Upper lobe of left lung (tissue), 6 donors: Measurements from ENCODE around the gene GAK. TPM values are rescaled to one million over a fixed set of nuclear protein-coding genes. Genes with fewer than 3 reads are reported as not detected.
A peak's percentile ranks its signal among the peaks of the same experiment; 100 is the strongest.
"Not testable (repeated sequence)": the region's sequence is repeated elsewhere in the genome, so short reads cannot be mapped to it uniquely, and the experiment has no call there.

Experiments used
- ATAC-seq, 2 donors: fragments of 200-7000 bp; cut with Tn5 transposase; one replicate each; pipeline ENCODE4 v1.9.1; 2022; ENCODE audit warnings: mild to moderate bottlenecking in 2 of 2, moderate library complexity in 2 of 2; ENCODE audit not compliant: low FRiP score in 2 of 2
- DNase-seq, 2 donors: peaks; one replicate each; pipeline ENCODE4 v3.0.0-alpha.2; 2019 to 2020
- H3K27ac ChIP-seq, 4 donors: fragments of 200-600 bp; sonication (generic); one replicate each; pipeline ENCODE4 v1.5.1; 2016 to 2019
- H3K27me3 ChIP-seq, 4 donors: fragments of 200-600 bp; sonication (generic); one replicate each; pipeline ENCODE4 v1.5.1; 2017 to 2019
- H3K36me3 ChIP-seq, 4 donors: fragments of 200-600 bp; sonication (generic); one replicate each; pipeline ENCODE4 v1.5.1; 2016 to 2019
- H3K4me1 ChIP-seq, 4 donors: fragments of 200-600 bp; sonication (generic); one replicate each; pipeline ENCODE4 v1.5.1; 2018 to 2019
- H3K4me3 ChIP-seq, 4 donors: fragments of 200-600 bp; sonication (generic); one replicate each; pipeline ENCODE4 v1.5.1; 2017 to 2019; ENCODE audit warnings: mild to moderate bottlenecking in 2 of 4, moderate library complexity in 1 of 4
- H3K9me3 ChIP-seq, 4 donors: fragments of 200-600 bp; sonication (generic); one replicate each; pipeline ENCODE4 v1.5.1; 2018 to 2019
- CTCF ChIP-seq, 6 experiments: fragments of 450-650 bp in 4 of 6; fragments of 200-600 bp in 2 of 6; sonication (generic) in 2 of 6; IDR thresholded peaks; one replicate each; pipeline ENCODE4 v1.5.1; 2016 to 2019; ENCODE audit warnings: antibody characterized with exemption in 6 of 6
- EP300 ChIP-seq, 4 donors: sonication (generic); formaldehyde crosslinking; IDR thresholded peaks; one replicate each; pipeline ENCODE4 v1.5.1; 2017; ENCODE audit warnings: antibody characterized with exemption in 4 of 4, control low read depth in 2 of 4
- POLR2A ChIP-seq, 4 donors: fragments of 450-650 bp; IDR thresholded peaks; one replicate each; pipeline ENCODE4 v1.5.1; 2016 to 2017; ENCODE audit warnings: antibody characterized with exemption in 4 of 4, mild to moderate bottlenecking in 2 of 4
- POLR2AphosphoS5 ChIP-seq, 2 donors: sonication (generic); formaldehyde crosslinking; IDR thresholded peaks; one replicate each; pipeline ENCODE4 v1.5.1; 2017; ENCODE audit warnings: antibody characterized with exemption in 2 of 2
- WGBS, 2 donors: methylation state at CpG; one replicate each; pipeline ENCODE4 v1.1.5; 2017 to 2018; 5-methylcytosine and 5-hydroxymethylcytosine counted together
- total RNA-seq, 6 donors: library from RNA; depleted of rRNA in 4 of 6; stranded (reverse); fragments of >200 nt in 4 of 6; gene quantifications; one replicate each; pipeline versions ENCODE4 v1.1.0 to v1.2.1, GENCODE V29; 2016 to 2021
- donor health status: DM: no; HTN: no; CAD: no; lungs with moderate emphysema.
- donor health status: DM: no; HTN: yes; CAD: no; lungs with severe emphysema.

The GAK gene
- total RNA-seq, 6 donors from 2014 or later = 116 to 380 (median 154) TPM

- 65 to 69% methylated on average over 43 to 62 of the region's 62 CpGs for WGBS, 2 donors
- Histone ChIP-seq H3K4me1 (peaks cover 0 to 8% (median 5%) of the 10 kb centered on the region in 4 donors), H3K4me3 (no peak overlapping the region), H3K27me3 (no peaks in the 10 kb centered on the region), H3K27ac (no peak overlapping the region), H3K9me3 (no peaks in the 10 kb centered on the region), H3K36me3 (peaks cover 0 to 8% (median 4%) of the 10 kb centered on the region in 4 donors)
- DNase-seq (peak in 1 of 2 donors; percentile 61), ATAC-seq (no peak)
- TF ChIP-seq POLR2AphosphoS5 (IDR thresholded peaks at IDR 0.05) (no peak), POLR2A (IDR thresholded peaks at IDR 0.05) (no peak), CTCF (IDR thresholded peaks at IDR 0.05) (no peak)
Observed at GRCh38 chr4:946517-947471, 14.7 kb upstream of the GAK start.

GRCh38 chr4:946103-946450 lies 14.0 kb upstream of the GAK start:
- DNase-seq (no peak), ATAC-seq (no peak)
- TF ChIP-seq POLR2AphosphoS5 (IDR thresholded peaks at IDR 0.05) (no peak), POLR2A (IDR thresholded peaks at IDR 0.05) (no peak), CTCF (IDR thresholded peaks at IDR 0.05) (no peak), EP300 (IDR thresholded peaks at IDR 0.05) (no peak)
- peaks cover 0 to 8% (median 5%) of the 10 kb centered on the region in 4 donors for H3K4me1 ChIP-seq
- peaks cover 0 to under 1% (median 0%) of the 10 kb centered on the region in 4 donors for H3K36me3 ChIP-seq
- WGBS, 2 donors = 72 to 74% methylated on average over 6 to 7 of the region's 9 CpGs
- H3K27ac ChIP-seq = no peak overlapping the region
- H3K4me3 ChIP-seq = no peak overlapping the region
- no peaks in the 10 kb centered on the region for H3K27me3 ChIP-seq
- H3K9me3 ChIP-seq = no peaks in the 10 kb centered on the region

DNA sequence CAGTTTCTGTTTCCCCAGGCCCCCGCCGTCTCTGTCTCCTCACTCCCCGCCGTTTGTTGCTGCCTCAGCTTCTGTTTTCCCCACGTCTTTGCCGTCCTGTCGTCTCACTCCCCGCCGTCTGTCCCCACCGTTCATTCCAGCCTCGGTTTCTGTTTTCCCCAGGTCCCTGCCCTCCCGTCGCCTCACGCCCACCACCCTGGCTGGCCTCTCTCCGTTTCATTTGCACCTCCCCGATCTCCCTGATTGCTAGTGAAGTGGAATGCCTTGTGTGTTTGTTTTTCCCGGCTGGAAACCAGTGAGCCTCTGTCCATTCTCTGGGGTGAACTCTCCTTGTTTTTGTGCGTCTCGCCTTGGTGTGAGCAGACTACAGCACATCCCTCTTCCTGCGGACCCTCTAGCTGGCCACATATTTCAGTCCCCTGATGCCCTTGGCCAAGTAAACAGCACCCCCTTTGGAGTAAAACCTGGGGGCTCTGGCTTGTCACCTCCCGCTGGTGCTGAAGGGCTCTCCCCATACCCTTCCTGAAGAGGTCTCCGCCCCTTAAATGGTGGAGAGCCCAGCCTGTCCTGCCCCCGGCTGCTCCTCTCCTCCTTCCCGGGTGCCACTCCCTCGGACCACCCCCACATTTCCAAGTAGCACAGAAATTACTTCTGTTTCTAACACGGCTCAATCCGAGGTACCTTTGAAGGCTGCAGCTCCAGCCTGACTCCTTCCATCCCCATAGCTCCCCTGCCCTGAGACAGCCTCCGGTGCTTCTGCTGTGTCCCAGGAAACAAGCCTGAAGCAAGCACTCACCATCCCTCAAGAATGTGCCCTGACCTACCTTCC lies 13.4 kb upstream of the GAK start:
- WGBS, 2 donors = 56 to 58% methylated on average over 28 of the region's 28 CpGs
- no peak for TF ChIP-seq EP300 (IDR thresholded peaks at IDR 0.05)
- TF ChIP-seq POLR2AphosphoS5 (IDR thresholded peaks at IDR 0.05) = no peak
- TF ChIP-seq CTCF (IDR thresholded peaks at IDR 0.05) = no peak
- no peak for TF ChIP-seq POLR2A (IDR thresholded peaks at IDR 0.05)
- no peaks in the 10 kb centered on the region for H3K27me3 ChIP-seq
- H3K27ac ChIP-seq = no peak overlapping the region
- H3K4me3 ChIP-seq = peak overlapping the region in 2 of 4 donors; percentile 17 to 23
- peaks cover 0 to 8% (median 5%) of the 10 kb centered on the region in 4 donors for H3K4me1 ChIP-seq
- no peaks in the 10 kb centered on the region for H3K9me3 ChIP-seq
- DNase-seq (peak in 1 of 2 donors; percentile 42), ATAC-seq (peak in 1 of 2 donors; percentile 58)
- no peaks in the 10 kb centered on the region for H3K36me3 ChIP-seq

DNA sequence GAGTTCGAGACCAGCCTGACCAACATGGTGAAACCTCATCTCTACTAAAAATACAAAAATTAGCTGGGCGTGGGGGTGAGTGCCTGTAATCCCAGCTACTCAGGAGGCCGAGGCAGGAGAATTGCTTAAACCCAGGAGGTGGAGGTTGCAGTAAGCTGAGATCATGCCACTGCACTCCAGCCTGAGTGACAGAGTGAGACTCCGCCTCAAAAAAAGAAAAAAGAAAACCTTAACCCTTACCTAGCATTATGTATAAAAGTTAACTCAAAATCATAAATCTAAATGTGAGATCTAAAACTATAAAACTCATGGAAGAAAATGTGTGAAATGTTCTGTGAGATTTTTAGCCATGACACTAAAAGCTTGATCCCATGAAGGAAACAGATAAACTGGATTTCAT lies 7.4 kb upstream of the GAK start:
- H3K4me3 ChIP-seq, H3K36me3 ChIP-seq, ATAC-seq, H3K27me3 ChIP-seq, H3K4me1 ChIP-seq, H3K27ac ChIP-seq, H3K9me3 ChIP-seq, DNase-seq: not testable (repeated sequence)
- WGBS, 2 donors = 81 to 84% methylated on average over 4 of the region's 4 CpGs

DNA sequence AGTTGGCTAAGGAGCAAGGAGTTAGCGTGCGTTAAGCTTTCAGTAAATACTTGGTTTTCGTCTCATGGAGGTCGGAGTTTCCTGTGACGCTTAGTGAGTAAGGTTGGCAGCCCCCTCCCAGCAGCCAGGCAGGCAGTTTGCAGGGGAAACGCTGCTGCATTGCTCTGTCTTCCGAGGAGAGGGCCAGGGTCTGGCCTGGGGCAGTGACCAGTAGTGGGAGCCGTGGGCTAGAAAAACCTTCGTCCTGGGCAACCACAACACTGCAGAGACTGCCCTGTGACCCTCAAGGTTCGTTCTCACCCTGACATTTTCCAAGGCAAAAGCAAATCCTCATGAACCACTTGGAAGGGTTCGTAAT lies 576 bp upstream of the GAK start:
- ATAC-seq = peak; percentile 1 to 20
- Histone ChIP-seq H3K36me3 (peaks cover 0 to 3% (median 0%) of the 10 kb centered on the region in 4 donors), H3K4me1 (peaks cover 38 to 59% (median 40%) of the 10 kb centered on the region in 4 donors), H3K27me3 (no peaks in the 10 kb centered on the region), H3K9me3 (no peaks in the 10 kb centered on the region), H3K27ac (peak overlapping the region; percentile 95 to 98 (median 96)), H3K4me3 (peak overlapping the region; percentile 51 to 100 (median 98))
- no peak for DNase-seq
- no peak for TF ChIP-seq POLR2A (IDR thresholded peaks at IDR 0.05)
- WGBS, 2 donors = 5 to 7% methylated on average over 8 to 11 of the region's 11 CpGs
